ENCODE data around the gene SCNN1A. TPM values are rescaled to one million over a fixed set of nuclear protein-coding genes. Genes with fewer than 3 reads are reported as not detected.

SCNN1A gene
- total and polyA plus RNA-seq, 5 donors from 2014 or later = 0.09 to 0.86 (median 0.23) TPM

DNA sequence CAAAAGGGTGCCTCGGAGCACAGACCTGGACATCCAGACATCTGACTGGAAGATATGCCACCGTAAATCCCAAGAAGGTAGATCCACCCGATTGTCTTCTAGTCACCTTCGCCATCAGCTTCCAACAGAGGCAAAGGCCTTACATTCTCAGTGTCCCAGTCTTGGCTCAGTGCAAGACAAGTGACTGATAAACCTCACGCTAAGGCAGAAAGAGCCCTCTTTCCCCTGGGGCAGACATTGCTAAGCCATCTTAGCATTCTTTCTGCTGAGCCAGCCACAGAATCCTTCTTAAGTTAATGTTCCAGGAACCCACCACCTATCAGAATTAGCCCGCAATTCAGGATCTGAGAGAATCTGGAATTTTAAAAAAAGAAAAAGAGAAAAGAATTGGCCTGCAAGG lies 69.2 kb downstream of the SCNN1A start:
- H3K9me3 Mint-ChIP-seq = peaks cover 0 to 5% (median 0%) of the 10 kb centered on the region in 7 donors
- peaks cover 9% of the 10 kb centered on the region for H3K27me3 ChIP-seq (ENCODE audit: control insufficient read depth, insufficient read depth, low read length)
- DNase-seq (no peak), ATAC-seq (ENCODE audit: low read depth in 2 of 2) (no peak)
- H3K4me3 Mint-ChIP-seq = no peak overlapping the region
- H3K36me3 Mint-ChIP-seq = no peaks in the 10 kb centered on the region
- no peak overlapping the region for H3K27ac Mint-ChIP-seq
- H3K9me3 ChIP-seq (ENCODE audit: control insufficient read depth in 2 of 2, low read length in 2 of 2) = no peaks in the 10 kb centered on the region
- H3K36me3 ChIP-seq (ENCODE audit: control insufficient read depth, insufficient read depth, low read length) = no peaks in the 10 kb centered on the region
- peaks cover 0 to 6% (median 0%) of the 10 kb centered on the region in 4 donors for H3K4me1 Mint-ChIP-seq
- peaks cover 62% of the 10 kb centered on the region for H3K27me3 Mint-ChIP-seq
- H3K4me1 ChIP-seq (ENCODE audit: control insufficient read depth, insufficient read depth, low read length, poor library complexity, severe bottlenecking) = peaks cover 10% of the 10 kb centered on the region
- H3K27ac ChIP-seq (ENCODE audit: insufficient read depth, low read length, poor library complexity, severe bottlenecking) = no peak overlapping the region
- no peak overlapping the region for H3K4me3 ChIP-seq (ENCODE audit: low read depth, low read length)

DNA sequence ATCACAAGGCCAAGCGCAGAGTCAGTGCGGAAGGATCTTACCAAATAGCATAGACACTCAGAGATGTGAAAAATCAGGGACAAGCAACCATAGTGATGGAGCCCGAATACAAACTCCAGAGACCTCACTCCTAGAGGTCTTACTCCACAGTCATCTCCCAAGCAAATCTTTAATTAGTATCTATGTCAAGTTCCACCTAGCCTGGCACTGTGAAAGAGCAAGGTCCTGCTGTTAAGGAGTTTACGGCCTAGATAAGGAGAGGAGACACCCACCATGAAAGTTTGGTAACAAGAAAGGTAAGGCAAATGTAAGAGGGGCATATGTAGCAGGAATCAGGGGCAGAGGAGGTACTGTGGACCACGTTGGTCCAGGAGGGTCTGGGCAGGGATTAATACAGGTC lies 72.3 kb downstream of the SCNN1A start:
- Mint-ChIP-seq H3K9me3 (peaks cover 0 to 5% (median 0%) of the 10 kb centered on the region in 7 donors), H3K27ac (no peak overlapping the region), H3K4me1 (no peaks in the 10 kb centered on the region), H3K36me3 (no peaks in the 10 kb centered on the region), H3K27me3 (peaks cover 51% of the 10 kb centered on the region), H3K4me3 (no peak overlapping the region)
- DNase-seq = no peak
- Histone ChIP-seq H3K36me3 (ENCODE audit: control insufficient read depth, insufficient read depth, low read length) (no peaks in the 10 kb centered on the region), H3K27me3 (ENCODE audit: control insufficient read depth, insufficient read depth, low read length) (peaks cover 4% of the 10 kb centered on the region), H3K4me1 (ENCODE audit: control insufficient read depth, insufficient read depth, low read length, poor library complexity, severe bottlenecking) (no peaks in the 10 kb centered on the region), H3K9me3 (ENCODE audit: control insufficient read depth in 2 of 2, low read length in 2 of 2) (no peaks in the 10 kb centered on the region), H3K27ac (ENCODE audit: insufficient read depth, low read length, poor library complexity, severe bottlenecking) (no peak overlapping the region), H3K4me3 (ENCODE audit: low read depth, low read length) (no peak overlapping the region)
- no peak for ATAC-seq (ENCODE audit: low read depth in 2 of 2)

DNA sequence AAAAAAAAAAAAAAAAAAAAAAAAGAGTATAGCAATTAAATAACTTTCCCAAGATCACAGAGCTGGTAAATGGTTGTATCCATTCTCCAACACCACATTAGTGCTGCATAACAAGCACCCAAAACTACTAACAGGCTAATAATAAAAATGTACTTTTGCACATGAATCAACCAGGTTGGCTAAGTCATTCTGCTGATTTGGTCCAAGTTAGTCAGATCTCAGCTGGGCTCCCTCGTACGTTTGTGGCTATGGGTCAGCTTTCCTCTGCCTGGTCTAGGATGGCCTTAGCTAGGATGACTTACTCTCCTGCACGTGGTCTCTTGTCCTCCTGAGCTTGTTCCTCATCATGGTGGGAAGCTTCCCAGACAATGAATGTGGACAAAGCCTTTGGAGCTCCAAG lies 72.7 kb downstream of the SCNN1A start:
- Mint-ChIP-seq H3K9me3 (peaks cover 0 to 5% (median 0%) of the 10 kb centered on the region in 7 donors), H3K4me3 (no peak overlapping the region), H3K36me3 (no peaks in the 10 kb centered on the region), H3K27ac (no peak overlapping the region), H3K4me1 (no peaks in the 10 kb centered on the region), H3K27me3 (peaks cover 47% of the 10 kb centered on the region)
- Histone ChIP-seq H3K4me3 (ENCODE audit: low read depth, low read length) (no peak overlapping the region), H3K4me1 (ENCODE audit: control insufficient read depth, insufficient read depth, low read length, poor library complexity, severe bottlenecking) (no peaks in the 10 kb centered on the region), H3K27ac (ENCODE audit: insufficient read depth, low read length, poor library complexity, severe bottlenecking) (no peak overlapping the region), H3K9me3 (ENCODE audit: control insufficient read depth in 2 of 2, low read length in 2 of 2) (no peaks in the 10 kb centered on the region), H3K27me3 (ENCODE audit: control insufficient read depth, insufficient read depth, low read length) (peaks cover 2% of the 10 kb centered on the region), H3K36me3 (ENCODE audit: control insufficient read depth, insufficient read depth, low read length) (no peaks in the 10 kb centered on the region)
- no peak for ATAC-seq (ENCODE audit: low read depth in 2 of 2)
- DNase-seq = no peak

DNA sequence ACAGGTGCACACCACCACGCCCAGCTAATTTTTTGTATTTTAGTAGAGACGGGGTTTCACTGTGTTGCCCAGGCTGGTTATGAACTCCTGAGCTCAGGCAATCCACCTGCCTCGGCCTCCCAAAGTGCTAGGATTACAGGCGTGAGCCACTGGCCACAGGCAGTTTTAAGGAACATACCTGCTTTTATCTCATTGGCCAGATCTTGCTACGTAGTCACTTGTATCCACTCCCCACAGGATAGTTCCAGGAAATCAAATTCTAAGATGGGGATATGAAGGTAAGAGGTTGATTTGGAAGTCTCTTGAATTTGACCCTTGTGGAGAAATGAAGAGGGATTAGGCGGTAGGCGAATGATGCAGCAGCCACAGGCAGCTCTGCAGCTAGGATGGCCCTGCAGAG lies 73.6 kb downstream of the SCNN1A start:
- Mint-ChIP-seq H3K9me3 (peaks cover 0 to 5% (median 0%) of the 10 kb centered on the region in 7 donors), H3K27ac (peak overlapping the region in 1 of 3 donors; percentile 27)
- H3K9me3 ChIP-seq (ENCODE audit: control insufficient read depth in 2 of 2, low read length in 2 of 2) = no peaks in the 10 kb centered on the region

DNA sequence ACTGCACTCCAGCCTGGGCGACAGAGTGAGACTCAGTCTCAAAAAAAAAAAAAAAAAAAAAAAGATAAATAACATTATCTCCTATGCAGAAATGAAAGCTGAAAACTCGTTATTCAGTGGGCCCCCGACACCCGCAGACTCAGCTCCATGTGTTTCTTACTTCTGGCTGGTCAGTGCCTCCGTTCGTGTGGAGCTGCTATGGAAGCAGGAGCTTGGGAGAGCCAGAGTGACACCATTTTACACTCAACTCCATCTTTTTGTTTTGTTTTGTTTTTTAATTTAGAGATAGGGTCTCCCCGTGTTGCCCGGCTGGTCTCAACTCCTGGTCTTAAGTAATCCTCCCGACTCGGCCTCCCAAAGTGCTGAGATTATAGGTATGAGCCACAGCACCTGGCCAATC lies 78.2 kb downstream of the SCNN1A start:
- no peaks in the 10 kb centered on the region for H3K9me3 ChIP-seq (ENCODE audit: control insufficient read depth in 2 of 2, low read length in 2 of 2)
- Mint-ChIP-seq H3K9me3 (no peaks in the 10 kb centered on the region), H3K27ac (no peak overlapping the region), H3K36me3 (no peaks in the 10 kb centered on the region), H3K4me3 (no peak overlapping the region), H3K27me3 (peaks cover 23% of the 10 kb centered on the region), H3K4me1 (no peaks in the 10 kb centered on the region)
- no peak for ATAC-seq (ENCODE audit: low read depth in 2 of 2)
- no peaks in the 10 kb centered on the region for H3K4me1 ChIP-seq (ENCODE audit: control insufficient read depth, insufficient read depth, low read length, poor library complexity, severe bottlenecking)
- no peak for DNase-seq
- no peak overlapping the region for H3K27ac ChIP-seq (ENCODE audit: insufficient read depth, low read length, poor library complexity, severe bottlenecking)
- no peak overlapping the region for H3K4me3 ChIP-seq (ENCODE audit: low read depth, low read length)
- no peaks in the 10 kb centered on the region for H3K36me3 ChIP-seq (ENCODE audit: control insufficient read depth, insufficient read depth, low read length)
- no peaks in the 10 kb centered on the region for H3K27me3 ChIP-seq (ENCODE audit: control insufficient read depth, insufficient read depth, low read length)

More for the DNA sequence above, 73.6 kb downstream of the SCNN1A start:
- Mint-ChIP-seq H3K36me3 (no peaks in the 10 kb centered on the region), H3K4me3 (no peak overlapping the region), H3K4me1 (no peaks in the 10 kb centered on the region), H3K27me3 (peaks cover 38% of the 10 kb centered on the region)
- ATAC-seq (ENCODE audit: low read depth in 2 of 2) (no peak), DNase-seq (no peak)
- Histone ChIP-seq H3K36me3 (ENCODE audit: control insufficient read depth, insufficient read depth, low read length) (no peaks in the 10 kb centered on the region), H3K4me3 (ENCODE audit: low read depth, low read length) (no peak overlapping the region), H3K4me1 (ENCODE audit: control insufficient read depth, insufficient read depth, low read length, poor library complexity, severe bottlenecking) (no peaks in the 10 kb centered on the region), H3K27me3 (ENCODE audit: control insufficient read depth, insufficient read depth, low read length) (no peaks in the 10 kb centered on the region), H3K27ac (ENCODE audit: insufficient read depth, low read length, poor library complexity, severe bottlenecking) (no peak overlapping the region)

Other genes starting within 250 kb of the SCNN1A start
- gene CD9, start 175.2 kb downstream of the SCNN1A start, total RNA-seq = 3.6 TPM
- 10 to 100 TPM in 1 of 4 donors, 1 to 10 TPM in 3; 4.8 to 10.3 (median 7.4) TPM for gene CD9, start 175.2 kb downstream of the SCNN1A start, polyA plus RNA-seq
- not detected for gene PLEKHG6, start 64.9 kb downstream of the SCNN1A start, total RNA-seq
- gene PLEKHG6, start 64.9 kb downstream of the SCNN1A start, polyA plus RNA-seq = under 1 TPM in 3 of 4 donors, not detected in 1; 0.31 to 0.62 (median 0.37) TPM
- 38.5 TPM for gene TNFRSF1A, start 33.5 kb downstream of the SCNN1A start, total RNA-seq
- 10 to 100 TPM; 25.6 to 39.5 (median 31.0) TPM for gene TNFRSF1A, start 33.5 kb downstream of the SCNN1A start, polyA plus RNA-seq
- not detected for gene LTBR, start 8.6 kb upstream of the SCNN1A start, total RNA-seq
- under 1 TPM in 1 of 4 donors, not detected in 3; 0.35 TPM for gene LTBR, start 8.6 kb upstream of the SCNN1A start, polyA plus RNA-seq
- gene CD27, start 69.4 kb upstream of the SCNN1A start, total RNA-seq = 156 TPM
- gene CD27, start 69.4 kb upstream of the SCNN1A start, polyA plus RNA-seq = 100 to 1,000 TPM; 547 to 707 (median 641) TPM
- 28.0 TPM for gene TAPBPL, start 76.5 kb upstream of the SCNN1A start, total RNA-seq
- 10 to 100 TPM; 34.8 to 72.7 (median 46.9) TPM for gene TAPBPL, start 76.5 kb upstream of the SCNN1A start, polyA plus RNA-seq
- gene VAMP1, start 95.1 kb upstream of the SCNN1A start, total RNA-seq = 67.3 TPM
- gene VAMP1, start 95.1 kb upstream of the SCNN1A start, polyA plus RNA-seq = 10 to 100 TPM in 3 of 4 donors, 1 to 10 TPM in 1; 9.8 to 16.1 (median 13.5) TPM
- gene MRPL51, start 117.7 kb upstream of the SCNN1A start, total RNA-seq = 40.5 TPM
- gene MRPL51, start 117.7 kb upstream of the SCNN1A start, polyA plus RNA-seq = 100 to 1,000 TPM; 243 to 372 (median 253) TPM
- gene NCAPD2, start 118.5 kb upstream of the SCNN1A start, total RNA-seq = 32.8 TPM
- 10 to 100 TPM; 21.5 to 29.1 (median 26.3) TPM for gene NCAPD2, start 118.5 kb upstream of the SCNN1A start, polyA plus RNA-seq
- gene GAPDH, start 159.0 kb upstream of the SCNN1A start, total RNA-seq = 669 TPM
- 1,000 to 10,000 TPM; 1,962 to 2,973 (median 2,405) TPM for gene GAPDH, start 159.0 kb upstream of the SCNN1A start, polyA plus RNA-seq
- gene IFFO1, start 180.5 kb upstream of the SCNN1A start, total RNA-seq = 46.6 TPM
- gene IFFO1, start 180.5 kb upstream of the SCNN1A start, polyA plus RNA-seq = 10 to 100 TPM in 1 of 4 donors, 1 to 10 TPM in 3; 5.6 to 10.4 (median 8.3) TPM
- 77.5 TPM for gene NOP2, start 192.7 kb upstream of the SCNN1A start, total RNA-seq
- gene NOP2, start 192.7 kb upstream of the SCNN1A start, polyA plus RNA-seq = 10 to 100 TPM; 13.2 to 34.0 (median 22.5) TPM
- 474 TPM for gene CHD4, start 231.8 kb upstream of the SCNN1A start, total RNA-seq
- gene CHD4, start 231.8 kb upstream of the SCNN1A start, polyA plus RNA-seq = 10 to 100 TPM; 32.2 to 43.4 (median 38.8) TPM

Measured in CD4-positive, CD25-positive, alpha-beta regulatory T cell (primary cell).